HL-60/S4 (cell line): ENCODE results near the gene IL27RA.
"Not testable (repeated sequence)": the region's sequence is repeated elsewhere in the genome, so short reads cannot be mapped to it uniquely, and the experiment has no call there.

Source experiments
- in situ Hi-C: fragments of 300-500 bp; cut with MboI; formaldehyde crosslinking; loops from 2 replicates; pipeline ENCODE4 v1.14.3; 2022; ENCODE audit warnings: low sequenced_read_pairs

IL27RA gene

GRCh38 chr19:13998426-13998825, 33.1 kb upstream of the IL27RA start:
- in situ Hi-C loops, result no loop called here

GRCh38 chr19:13999085-13999484, 32.5 kb upstream of the IL27RA start:
- in situ Hi-C loops, result no loop called here

GRCh38 chr19:14000691-14001375, 30.7 kb upstream of the IL27RA start:
- in situ Hi-C loops, result no loop called here

DNA sequence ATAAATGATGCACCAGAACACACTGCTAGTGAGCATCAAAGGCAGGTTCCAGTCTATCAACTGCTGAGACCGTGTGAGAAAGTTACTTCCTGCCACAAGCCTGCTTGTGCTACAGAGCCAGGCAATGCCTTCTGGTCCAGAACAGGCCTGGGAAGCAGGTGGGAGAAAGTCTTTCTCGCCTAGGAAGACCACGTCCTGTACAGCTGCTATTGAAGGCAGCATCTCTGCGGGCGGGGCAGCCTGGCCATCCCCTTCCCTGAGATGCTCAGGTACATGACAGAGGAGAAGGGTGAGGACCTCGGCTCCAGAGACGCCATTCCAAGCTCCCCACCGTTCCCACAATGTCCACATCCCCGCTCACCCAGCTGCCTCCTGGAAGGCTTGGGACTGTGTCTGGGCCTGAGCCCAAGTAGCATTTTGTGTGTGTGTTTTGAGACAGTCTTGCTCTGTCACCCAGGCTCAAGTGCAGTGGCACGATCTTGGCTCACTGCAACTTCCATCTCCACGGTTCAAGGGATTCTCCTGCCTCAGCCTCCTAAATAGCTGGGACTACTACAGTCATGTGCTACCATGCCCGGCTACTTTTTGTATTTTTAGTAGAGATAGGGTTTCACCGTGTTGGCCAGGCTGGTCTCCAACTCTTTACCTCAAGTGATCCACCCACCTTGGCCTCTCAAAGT, 28.9 kb upstream of the IL27RA start:
- in situ Hi-C loops, result no loop called here

- in situ Hi-C loops, result no loop called here
Observed at GRCh38 chr19:14003251-14004055, 28.1 kb upstream of the IL27RA start.

DNA sequence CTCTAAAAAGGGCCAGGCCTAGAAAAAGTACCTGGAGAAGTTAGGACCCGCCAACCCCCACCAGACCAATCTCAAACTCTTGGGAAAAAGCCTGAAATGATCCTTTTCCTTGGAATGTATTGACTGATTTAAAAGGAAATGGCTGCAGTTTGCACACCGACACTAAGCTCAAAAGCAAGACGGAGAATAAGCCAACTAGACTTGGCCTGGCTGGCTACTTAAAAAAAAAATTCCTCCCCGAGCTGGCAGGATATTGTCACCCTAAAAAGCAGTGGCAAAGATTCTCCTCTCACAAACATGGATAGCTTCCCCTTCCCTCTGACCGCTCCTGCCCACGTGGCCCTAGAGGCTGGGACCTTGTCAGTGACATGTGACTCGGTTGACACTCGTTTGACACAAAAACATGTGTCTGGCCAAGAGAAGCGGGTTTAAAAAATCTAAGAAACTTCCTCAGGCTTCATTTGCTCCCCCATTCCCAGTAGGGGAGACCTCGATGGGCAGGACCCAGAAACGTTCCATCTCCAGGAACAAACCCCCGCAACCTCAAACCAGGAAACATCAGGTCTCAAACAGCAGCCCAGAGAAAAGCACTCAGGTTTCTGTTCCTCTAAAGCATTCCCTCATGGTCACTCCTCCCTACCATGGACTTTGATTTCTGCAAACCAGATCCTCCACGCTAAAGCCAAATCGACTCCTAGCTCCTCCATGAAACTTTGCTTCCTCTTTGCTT, 26.8 kb upstream of the IL27RA start:
- in situ Hi-C loops, result no loop called here

GRCh38 chr19:14005349-14006084, 26.0 kb upstream of the IL27RA start:
- in situ Hi-C loops, result no loop called here

DNA sequence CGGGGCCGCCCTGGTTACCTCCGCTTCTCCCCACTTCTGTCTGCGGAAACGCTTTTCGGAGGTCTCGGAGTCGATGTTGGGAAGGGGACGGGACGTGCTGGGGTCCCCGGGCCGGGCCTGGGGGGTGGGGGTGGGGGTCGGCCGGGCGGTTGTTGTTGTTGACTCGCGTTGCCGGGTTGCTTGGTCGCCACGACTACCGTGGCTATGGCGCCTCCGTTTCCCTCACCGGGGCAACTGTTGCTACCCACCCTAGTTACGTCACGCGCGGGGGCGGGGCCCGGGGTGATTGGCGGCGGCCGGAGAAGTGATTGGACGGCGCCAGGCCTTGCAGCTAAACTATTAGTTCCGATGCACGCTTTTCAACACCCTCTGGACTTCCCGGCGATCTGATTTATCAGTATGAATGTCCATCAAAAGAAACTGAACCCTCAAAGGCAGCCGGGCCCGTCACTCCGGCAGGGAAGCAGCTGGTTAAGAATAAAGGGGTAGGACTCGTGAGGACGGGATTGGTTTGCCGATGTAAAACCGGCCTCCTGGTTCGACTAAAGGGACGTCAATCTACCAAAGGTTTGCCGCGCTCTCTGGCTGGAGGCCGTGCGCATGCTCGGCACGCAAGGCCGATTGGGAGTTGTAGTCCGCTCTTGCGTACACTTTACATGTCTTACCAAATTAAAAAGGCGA, 25.3 kb upstream of the IL27RA start, which contains the start of gene RFX1:
TSS of gene RFX1 (minus strand) at position 236 of the 681 bp plus-strand sequence. CDS start 12,477 bp downstream, outside the sequence.
- in situ Hi-C loops, result no loop called here

DNA sequence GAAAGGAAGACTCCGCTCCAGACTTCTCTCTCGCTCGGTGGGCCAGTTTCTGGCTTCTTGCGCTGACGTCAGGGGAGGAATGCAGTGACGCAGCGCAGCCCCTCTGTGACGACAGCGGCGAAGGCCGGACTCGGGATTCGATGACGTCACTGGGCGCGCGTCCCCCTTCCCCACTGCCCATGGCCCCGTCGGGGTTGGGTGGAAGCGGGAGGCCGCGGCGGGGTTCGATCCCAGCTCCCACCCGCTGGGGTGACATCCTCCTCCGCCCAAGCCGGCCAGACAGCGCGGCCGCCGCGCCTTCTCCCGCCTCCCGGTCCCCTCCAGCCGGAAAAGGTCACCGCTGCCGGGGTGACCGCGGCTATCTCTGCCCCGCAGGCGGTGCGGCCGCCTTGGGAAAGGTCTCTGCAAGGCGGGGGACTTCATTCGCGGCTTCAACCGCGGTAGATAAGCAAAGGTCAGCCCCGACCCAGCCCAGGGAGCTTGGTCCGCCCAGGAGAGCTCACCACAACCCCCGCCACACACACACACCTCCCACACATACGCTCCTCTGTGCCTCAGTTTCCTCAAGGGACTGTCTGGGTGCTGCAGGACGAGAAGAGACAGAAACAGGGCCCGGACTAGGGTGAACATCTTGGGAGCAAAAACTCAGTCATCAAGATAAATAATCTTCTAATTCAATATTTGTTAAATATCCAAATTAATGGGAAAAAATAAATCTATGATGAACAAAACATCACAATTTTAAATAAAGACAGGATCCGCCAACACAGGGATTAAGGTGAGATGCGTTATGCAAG, 24.6 kb upstream of the IL27RA start:
- in situ Hi-C loops, result no loop called here

DNA sequence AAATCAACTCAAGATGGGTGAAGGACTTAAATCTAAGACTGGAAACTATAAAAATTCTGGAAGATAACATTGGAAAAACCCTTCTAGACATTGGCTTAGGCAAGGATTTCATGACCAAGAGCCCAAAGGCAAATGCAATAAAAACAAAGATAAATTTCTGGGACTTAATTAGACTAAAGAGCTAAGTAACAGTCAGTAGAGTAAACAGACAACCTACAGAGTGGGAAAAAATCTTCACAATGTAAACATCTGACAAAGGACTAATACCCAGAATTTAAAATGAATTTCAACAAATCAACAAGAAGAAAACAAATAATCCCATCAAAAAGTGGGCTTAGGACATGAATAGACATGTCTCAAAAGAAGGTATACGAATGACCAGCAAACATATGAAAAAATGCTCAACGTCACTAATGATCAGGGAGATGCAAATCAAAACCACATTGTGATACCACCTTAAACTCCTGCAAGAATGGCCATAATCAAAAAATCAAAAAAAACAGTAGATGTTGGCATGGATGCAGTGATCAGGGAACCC, 19.1 kb upstream of the IL27RA start:
- in situ Hi-C loops, result no loop called here

GRCh38 chr19:14015524-14016035, 16.0 kb upstream of the IL27RA start:
- in situ Hi-C loops, result no loop called here

GRCh38 chr19:14019100-14019499, 12.5 kb upstream of the IL27RA start:
- in situ Hi-C loops, result no loop called here

- in situ Hi-C loops, result not testable (repeated sequence)
Observed at GRCh38 chr19:14019739-14020138, 11.8 kb upstream of the IL27RA start.

- in situ Hi-C loops, result no loop called here
Observed at GRCh38 chr19:14021474-14021873, 10.1 kb upstream of the IL27RA start.

- in situ Hi-C loops, result no loop called here
Observed at GRCh38 chr19:14022469-14022868, 9.1 kb upstream of the IL27RA start.

- in situ Hi-C loops, result no loop called here
Observed at GRCh38 chr19:14023404-14024235, 7.9 kb upstream of the IL27RA start.

DNA sequence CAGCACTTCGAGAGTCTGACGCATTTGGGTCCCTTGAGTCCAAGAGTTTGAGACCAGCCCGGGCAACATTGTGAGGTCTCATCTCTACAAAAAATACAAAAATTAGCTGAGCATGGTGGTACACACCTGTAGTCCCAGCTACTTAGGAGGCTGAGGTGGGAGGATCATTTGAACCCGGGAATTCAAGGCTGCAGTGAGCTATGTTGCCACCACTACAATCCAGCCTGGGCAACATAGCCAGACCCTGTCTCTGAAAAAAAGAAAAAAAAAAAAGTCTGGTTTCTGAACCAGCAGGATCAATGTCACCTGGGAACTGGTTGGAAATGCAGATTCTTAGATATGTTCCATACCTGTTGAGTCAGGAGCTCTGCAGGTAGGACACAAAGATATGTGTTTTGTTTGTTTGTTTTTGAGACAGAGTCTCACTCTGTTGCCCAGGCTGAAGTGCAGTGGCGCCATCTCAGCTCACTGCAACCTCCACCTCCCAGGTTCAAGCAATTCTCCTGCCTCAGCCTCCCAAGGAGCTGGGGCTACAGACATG, 4.8 kb upstream of the IL27RA start:
- in situ Hi-C loops, result not testable (repeated sequence)
